HG02840 (cell line): ENCODE data around the gene NPAS3.

ENCODE experiments used
- ATAC-seq: cut with Tn5 transposase; IDR thresholded peaks from one replicate; pipeline ENCODE4 v1.9.1; 2021; ENCODE audit warnings: mild to moderate bottlenecking, moderate library complexity, moderate number of reproducible peaks; ENCODE audit not compliant: unreplicated experiment, low FRiP score

Gene NPAS3

DNA sequence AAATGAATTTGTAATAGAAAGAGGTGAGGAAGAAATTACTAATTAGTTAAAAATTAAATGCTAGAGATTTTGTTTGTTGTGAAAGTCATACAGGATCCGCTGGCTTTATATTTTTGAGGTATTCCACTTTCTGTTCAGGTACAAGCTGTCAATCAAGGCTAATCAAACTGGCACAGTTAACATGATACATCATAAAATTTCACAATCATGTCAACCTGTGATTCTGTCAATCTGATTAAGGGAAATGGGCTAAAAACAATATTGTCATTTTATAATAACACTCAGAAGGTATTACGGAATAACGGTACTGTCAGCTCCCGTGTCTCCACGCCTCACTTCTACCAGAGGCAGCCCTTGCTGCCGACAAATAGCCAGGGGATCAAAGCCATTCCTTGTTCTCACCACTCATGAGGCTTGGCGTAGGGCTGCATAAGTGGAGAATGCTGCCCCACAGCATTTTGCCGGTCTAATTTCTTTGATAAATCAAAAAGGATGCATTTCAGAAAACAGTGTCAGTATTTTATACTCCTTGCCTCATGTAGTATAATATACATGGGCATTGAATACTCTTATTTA lies 352.9 kb downstream of the NPAS3 start:
- ATAC-seq: no peak

DNA sequence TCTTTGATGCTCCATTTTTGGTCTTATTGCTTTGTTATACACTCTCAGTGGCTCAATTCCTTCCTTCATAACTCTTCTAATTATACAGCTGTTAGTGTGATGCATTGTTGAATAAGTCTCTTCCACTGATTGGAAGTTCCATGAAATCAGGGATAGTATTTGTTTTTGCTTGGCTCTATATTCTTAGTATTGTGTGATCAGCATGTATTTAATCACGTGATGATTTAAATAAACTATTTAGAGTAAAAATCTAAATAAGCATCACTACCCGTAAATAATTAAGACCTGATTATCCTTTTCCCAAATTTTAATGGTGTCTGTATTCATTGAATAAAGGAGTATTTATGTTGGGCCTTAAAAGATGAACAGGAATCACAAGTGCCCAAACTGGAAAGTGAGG lies 355.7 kb downstream of the NPAS3 start:
- no peak for ATAC-seq

DNA sequence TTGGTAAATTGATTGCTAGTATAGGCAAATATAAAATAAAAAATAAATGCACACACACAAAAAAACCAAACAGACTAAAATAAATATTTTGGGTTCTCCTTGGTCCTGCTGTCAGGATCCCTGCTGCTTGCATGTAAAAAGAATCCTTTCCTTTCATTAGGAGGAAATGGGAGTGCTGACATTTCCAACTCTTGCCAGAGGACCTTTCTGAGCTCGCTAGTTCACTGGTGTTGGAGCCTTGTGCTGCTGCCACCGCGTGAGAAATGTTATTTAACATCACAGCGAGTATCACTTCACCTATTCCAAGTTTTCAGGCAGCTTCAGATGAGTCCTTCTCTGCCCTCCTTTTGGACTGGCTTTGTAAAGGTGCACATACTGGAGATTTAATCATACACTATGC lies 358.9 kb downstream of the NPAS3 start:
- ATAC-seq: no peak

DNA sequence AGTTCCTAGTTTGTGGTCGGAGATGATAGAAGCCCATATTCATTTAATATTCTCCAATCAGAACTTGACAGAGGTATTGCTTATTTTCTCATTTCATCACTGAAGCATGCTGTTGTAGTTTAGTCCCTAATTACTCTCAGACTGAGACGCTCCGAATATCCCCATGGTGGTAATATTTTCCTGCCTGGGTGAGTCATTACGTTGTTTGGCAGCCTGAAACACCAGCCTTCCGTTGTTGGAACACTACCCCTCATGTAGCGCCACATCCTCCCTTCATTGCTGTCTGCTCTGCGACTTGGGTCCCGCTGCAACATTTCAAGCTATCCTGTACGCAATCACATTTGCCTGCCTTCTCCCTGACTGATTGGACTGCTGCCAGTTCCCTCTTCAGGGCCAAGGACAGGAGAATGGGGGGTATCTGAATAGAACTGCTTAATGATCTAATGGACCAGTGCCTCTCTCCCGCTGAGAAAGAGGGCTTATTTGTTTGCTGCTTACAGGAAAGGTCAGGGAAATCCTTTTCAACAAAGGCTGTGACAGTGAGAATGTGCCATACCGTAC lies 369.1 kb downstream of the NPAS3 start:
- ATAC-seq: no peak

DNA sequence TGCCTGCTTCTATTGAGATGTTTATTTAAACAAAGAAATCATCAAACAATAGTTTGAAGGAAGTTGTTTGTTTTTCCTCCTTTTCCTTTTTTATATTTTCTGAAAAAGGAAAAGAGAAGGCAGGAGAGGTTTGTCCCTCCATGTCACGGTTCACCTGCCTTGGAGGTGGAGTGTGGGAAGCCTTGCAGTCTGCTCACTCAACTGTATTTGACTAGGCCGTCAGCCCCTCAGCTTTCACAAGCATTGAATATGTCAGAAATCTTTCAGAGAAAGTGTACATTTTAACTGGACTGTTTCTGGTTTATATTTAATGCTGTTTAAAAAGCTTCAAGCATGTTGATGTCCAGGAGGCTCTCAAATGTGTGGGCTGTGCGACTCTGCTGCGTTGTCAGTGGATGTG lies 370.4 kb downstream of the NPAS3 start:
- no peak for ATAC-seq

DNA sequence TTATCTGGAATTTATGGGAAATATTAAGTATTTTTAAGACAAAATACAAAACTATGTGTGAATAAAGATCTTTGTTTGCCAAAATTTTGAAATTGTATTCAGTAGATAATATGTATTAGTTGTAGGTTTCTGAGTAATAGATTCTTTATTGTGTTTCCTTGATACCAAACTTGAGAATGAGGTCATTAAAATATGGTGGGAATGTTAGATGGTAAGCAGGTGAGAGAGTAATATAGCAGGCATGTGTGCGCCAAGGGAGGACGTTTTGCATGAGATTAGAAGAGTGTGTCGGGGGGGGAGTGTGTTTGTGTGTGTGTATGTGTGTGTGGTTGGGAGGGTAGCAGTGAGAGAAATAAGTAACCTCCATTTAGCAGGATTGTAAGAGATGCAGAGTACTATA lies 376.5 kb downstream of the NPAS3 start:
- ATAC-seq: no peak

DNA sequence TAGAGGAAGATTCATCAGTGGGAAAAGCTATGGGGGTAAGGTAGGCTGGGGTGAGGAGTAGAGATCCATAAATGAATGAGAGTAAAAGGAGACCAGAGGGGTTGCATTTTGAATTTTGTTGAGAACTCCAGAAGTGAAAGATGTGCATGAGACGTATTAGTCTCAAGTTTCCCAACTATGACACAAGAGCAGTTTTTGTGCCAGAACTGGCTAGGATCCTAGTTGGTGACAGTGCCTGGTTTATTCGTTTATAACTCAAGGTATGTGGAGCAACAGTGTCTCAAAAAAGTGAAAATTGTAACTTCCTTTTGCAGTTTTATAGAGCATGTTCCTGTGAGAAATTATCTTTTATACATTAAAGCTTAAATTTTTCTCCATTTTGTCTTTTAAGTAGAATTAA lies 377.0 kb downstream of the NPAS3 start:
- no peak for ATAC-seq

DNA sequence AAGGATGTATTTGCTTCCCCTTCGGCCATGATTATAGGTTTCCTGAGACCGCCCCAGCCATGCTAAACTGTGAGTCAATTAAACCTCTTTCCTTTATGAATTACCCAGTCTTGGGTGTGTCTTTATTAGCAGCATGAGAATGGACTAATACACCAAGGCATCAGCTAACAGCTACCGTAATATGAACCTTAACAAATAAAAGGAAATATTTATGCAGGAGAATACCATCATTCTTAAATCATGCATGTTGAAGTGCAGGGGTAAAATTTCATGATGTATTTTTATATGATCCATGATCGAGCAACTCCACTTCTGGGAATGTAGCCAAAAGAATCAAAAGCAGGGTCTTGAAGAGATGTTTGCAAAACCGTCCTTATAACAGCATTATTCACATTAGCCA lies 379.0 kb downstream of the NPAS3 start:
- no peak for ATAC-seq

DNA sequence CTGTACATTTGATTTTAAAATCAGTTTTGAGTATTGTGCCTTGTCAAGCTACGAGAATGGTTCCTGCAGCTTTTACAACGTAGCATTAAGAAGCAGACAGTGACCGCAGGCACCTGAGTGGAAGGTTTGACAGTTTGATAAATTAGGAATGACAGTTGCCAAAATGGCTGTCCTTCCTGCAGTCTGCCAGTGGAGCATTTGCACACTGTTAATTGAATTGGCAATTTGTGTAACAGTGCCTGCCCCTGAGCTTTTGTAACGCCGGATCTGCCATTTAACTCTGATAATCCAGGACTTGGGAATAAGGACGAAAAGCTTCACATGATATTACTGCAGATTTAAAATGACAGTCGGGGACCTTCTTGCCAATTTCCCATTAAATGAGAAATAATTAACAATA lies 385.3 kb downstream of the NPAS3 start:
- ATAC-seq: no peak

DNA sequence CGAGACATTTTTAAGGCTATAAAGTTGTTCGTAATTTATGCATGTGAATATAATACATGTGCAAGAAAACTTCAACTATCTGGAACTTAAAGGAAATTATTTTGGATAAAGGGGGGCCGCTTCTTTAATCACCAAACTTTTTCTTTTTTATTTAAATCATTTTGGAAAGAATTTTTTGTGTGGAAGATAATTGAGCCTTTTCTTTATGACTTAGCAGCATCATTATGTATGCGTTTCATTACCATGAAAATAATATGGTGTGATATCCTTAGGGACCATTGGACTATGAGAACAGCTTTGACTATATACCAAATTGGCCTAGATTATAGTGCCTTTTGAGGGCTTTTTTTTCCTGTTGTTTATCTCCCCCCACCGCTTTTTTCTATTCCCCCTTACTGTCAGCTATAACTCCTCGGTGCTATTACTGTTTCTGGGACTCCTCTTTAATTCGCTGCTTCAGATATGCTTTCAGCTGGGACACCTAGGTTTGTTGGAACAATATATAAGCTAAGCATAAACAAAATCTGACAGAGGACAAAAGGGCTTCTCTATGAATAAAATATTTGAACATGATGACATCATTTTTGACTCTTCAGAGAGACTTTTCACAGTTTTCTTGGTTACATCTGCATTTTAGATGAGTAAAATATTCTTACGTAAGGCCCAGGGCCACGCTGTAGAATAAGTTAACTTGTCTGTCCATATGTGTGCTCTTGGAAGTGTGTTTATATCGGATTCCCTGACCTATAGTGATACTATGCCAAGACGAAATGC lies 392.7 kb downstream of the NPAS3 start:
- no peak for ATAC-seq

DNA sequence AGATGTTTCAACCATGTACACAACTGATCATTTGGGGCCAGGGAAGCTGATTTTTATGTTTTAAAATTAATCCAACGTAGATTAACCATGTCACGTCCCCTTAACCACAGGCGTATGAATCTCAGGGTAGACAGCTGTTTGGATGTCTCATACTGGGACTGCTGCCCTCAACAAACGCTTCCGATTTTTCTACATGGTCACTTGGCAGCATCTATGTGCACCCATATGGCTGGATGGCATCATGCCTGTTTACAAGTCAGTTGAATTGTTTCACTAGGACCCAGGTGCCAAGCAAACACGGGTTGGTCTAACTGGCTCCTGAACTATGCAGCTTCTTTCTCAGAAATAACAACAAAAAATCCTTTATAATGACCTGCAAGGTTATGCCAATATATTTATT lies 393.8 kb downstream of the NPAS3 start:
- no peak for ATAC-seq

DNA sequence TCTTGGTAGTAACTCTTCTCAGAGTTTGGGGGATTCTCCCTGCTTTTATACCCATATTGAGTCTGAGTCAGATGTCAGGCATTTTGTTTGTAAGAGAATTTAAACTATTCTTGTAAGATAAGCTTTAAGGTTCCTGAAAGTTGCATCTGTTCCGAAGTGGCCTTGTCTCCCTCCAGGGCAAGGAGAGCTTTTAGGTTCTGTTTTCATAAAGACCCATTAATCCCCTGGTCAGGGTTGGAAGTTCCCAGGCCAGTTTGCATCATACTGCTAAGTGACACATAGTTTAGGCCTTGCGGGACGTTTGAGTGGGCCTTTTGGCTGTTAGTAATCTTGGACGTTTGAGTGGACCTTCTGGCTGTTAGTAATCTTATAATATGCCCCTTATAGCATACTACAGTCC lies 396.7 kb downstream of the NPAS3 start:
- no peak for ATAC-seq

DNA sequence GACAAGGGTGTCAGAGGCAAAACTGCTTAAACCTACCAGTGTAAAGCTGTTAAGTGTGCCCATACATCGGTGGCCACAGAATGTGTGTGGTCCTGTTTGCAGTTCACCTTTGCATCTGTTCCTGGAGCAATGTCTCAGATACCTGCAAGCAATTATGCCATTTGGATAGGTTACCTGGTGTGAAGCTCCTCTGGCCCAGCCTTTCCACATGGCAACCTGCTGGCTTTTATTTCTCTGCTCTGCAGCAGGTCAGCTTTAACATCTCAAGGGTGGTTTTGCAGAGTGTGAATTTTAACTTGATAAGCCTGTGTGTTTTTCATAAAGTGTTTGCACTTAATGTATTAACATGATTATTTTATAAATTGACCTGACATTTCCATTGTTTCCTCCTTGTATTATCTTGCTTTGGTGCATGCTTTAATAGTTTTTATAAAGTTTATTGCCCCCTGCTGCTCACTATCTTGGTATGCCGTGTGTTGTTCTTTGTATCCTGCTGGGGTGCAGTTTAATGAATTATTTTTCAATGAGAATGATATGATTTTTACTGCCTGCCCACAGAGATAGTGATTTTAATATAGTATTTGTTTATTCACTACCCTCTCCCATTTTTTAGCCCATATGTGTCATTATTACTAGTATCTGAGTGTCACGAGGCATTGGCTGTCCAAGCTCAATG lies 403.8 kb downstream of the NPAS3 start:
- no peak for ATAC-seq

DNA sequence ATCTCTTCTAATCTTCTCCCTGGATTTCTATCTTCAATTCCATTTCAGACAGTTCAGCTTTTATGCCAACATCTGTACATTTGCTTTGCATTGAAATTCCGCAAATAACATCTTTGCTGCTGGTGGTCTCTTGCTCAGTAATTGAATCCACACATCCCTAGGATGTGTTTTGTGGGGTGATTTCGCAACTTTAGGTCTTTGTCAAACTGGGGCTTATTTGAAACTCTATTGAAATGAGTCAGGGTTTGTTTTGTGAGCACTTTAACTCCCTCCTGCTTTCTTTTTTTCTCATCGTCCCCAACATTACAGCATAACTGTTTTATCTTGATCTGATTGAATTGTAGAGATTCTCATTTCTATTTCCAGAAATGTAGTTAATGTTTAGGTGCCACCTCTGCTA lies 404.3 kb downstream of the NPAS3 start:
- ATAC-seq: no peak

DNA sequence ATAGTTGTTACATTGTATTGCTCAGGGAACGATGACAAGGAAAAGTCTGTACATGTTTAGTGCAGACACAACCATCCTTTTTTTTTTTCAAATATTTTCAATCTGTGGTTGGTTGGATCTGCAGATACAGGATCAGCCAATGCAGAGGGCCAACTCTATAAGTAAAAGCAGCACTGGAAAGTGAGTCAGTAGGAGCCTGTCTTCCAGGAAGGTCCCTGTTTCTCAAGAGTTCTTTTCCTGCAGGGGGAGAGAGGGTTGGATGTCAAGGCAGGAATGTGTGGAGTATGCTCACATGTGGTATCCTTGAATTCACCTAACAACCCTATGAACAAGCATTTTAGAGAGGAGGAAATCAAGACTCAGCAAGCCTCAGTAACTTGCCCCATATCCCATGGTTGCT lies 409.1 kb downstream of the NPAS3 start:
- ATAC-seq: no peak

DNA sequence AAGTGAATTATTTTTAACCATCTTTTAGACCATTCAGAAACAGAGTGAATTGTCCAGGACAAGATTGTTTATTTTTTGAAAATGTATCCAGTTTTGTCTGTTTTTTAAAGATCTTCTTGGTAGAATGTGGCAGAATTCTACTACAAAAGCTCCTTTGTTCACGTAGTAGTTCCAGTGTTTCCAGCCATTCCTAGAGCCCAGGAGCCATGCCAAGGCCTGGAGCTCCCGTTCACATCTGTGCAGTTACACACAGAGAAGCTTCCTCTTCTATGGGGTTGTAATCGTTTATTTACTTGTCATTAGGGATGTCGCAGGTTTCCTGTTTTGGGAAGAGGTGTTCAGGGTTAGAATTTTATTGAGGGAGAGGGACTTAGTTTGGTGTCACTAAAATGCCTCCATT lies 409.8 kb downstream of the NPAS3 start:
- no peak for ATAC-seq

DNA sequence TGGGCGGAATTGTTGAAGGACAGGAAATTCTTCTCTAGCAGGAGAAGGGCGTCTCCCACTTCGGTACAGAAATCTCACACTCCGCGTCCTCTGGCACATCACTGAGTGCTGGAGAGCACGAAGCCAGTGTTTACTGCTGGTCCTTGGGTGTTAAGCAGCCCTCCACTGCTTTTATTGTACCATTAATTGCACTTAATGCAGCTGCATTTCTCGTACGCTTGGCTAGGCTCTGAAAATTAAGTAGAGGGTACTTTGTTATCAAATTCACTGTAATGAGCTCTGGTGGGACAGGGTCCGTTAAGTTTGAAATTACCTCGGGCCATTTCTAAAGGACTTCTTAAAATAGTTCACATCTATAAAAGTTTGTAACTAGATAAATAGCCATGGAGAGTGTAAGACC lies 411.2 kb downstream of the NPAS3 start:
- no peak for ATAC-seq

DNA sequence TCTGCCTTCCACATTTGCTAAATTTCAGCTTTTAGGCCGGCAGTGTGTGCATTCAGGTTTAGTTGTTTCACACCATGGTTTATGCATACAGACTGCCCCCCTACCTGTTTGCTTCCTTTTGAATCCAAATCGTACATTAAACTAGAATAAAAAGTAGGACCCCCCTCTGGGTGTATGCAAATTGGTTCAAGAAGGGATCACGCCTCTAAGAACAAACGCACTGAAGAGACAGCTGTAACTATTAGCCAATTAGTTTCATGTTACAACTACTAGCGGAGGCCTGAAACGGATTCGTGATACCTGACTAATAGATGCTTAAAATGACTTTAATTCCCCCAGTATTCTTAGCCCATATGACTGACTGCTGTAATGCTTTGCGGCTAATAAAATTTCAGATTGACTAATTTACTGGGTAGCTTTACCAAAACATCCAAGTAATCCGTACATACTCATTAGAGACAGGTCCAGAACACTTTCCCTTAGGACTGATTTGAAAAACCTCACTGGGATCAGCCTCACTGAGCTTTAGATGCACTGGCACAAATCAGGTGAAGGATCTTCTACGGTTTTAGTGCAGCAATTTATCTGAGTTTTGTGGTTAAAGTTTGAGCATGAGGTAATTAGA lies 411.8 kb downstream of the NPAS3 start:
- no peak for ATAC-seq

DNA sequence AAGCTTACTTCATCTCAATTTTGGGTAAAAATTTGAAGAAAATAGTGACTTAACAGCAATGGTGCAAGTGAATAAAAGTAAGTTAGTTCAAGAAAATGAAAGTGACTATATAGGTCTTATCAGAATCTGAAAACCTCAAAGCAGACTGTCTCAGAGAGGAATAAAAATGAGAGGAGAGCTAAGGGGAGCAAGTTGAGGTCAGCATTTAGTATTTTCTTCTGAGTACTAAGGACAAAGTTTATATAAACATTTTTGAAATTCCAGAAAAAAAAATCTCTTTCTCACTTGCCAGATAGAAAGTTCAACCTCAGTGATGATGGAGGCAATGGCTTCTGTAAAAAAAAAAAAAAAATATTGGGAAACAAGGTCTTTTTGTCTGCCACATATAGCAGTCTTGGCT lies 414.1 kb downstream of the NPAS3 start:
- ATAC-seq: no peak

DNA sequence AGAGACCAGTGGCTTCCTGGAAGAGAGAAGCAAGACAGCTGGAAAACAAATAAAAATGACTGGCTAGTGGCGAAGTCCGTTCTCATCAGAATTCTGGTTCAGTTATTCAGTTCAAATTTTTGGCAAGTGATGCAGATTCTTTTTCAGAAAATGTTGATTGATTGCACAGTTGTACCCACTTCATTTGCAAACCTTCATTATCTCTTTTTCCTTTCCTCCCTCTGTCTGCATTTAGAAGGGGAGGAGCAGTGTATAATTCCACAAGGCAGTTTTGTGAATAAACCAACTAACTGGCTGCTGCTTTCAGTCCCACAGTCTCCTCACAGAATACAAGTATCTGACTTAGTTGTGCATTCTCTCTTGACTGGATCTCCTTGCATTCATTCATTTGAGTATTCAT lies 417.5 kb downstream of the NPAS3 start:
- ATAC-seq: no peak
